ENCODE measurements around the gene AOX1. TPM values are rescaled to one million over a fixed set of nuclear protein-coding genes. Genes with fewer than 3 reads are reported as not detected.
A peak's percentile ranks its signal among the peaks of the same experiment; 100 is the strongest.

The AOX1 gene
- total and polyA plus RNA-seq, 8 donors = 6.4 to 303 (median 10.6) TPM

DNA sequence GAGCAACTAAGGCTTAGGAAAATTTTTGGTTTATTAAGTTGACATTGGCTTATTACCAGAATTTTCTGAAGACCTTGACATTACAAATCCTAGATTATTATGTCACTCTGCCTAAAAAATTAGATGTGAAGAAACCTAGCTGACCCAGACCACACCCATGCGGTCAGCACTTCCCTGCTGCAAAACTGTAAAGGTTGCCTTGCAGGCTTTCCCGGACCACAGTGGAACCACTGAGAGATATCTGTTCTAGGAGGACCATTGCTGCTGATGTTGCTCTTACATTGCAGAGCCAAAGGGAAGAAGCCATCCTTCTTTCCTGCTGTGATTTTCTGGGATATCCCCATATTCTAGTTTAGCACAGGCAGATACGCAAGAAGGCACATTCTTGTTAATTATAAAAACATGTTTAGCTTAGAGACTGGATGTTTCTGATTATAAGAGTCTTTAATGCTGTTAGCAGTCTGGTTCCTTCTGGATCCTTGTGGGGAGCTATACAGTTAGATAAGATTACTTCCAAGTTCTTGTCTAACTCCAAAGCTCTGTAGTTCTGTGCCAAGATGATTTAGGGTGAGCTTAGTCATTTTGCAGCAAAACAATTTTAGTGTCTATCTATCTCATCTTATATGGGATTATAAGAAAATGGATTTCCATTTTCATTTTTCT is 70.2 kb downstream of the AOX1 start:
- peak in 1 of 2 donors; percentile 21 for DNase-seq
- Histone ChIP-seq H3K27ac (no peak overlapping the region), H3K27me3 (peaks cover 0 to 4% (median 0%) of the 10 kb centered on the region in 3 donors), H3K9me3 (no peaks in the 10 kb centered on the region), H3K4me3 (no peak overlapping the region), H3K36me3 (peaks cover 0 to 15% (median under 1%) of the 10 kb centered on the region in 4 donors), H3K4me1 (peaks cover 0 to 3% (median 0%) of the 10 kb centered on the region in 4 donors)
- TF ChIP-seq POLR2A (IDR thresholded peaks at IDR 0.05) (no peak), EP300 (IDR thresholded peaks at IDR 0.05) (no peak), POLR2AphosphoS5 (IDR thresholded peaks at IDR 0.05) (no peak)
- TF ChIP-seq, protein P1, sequence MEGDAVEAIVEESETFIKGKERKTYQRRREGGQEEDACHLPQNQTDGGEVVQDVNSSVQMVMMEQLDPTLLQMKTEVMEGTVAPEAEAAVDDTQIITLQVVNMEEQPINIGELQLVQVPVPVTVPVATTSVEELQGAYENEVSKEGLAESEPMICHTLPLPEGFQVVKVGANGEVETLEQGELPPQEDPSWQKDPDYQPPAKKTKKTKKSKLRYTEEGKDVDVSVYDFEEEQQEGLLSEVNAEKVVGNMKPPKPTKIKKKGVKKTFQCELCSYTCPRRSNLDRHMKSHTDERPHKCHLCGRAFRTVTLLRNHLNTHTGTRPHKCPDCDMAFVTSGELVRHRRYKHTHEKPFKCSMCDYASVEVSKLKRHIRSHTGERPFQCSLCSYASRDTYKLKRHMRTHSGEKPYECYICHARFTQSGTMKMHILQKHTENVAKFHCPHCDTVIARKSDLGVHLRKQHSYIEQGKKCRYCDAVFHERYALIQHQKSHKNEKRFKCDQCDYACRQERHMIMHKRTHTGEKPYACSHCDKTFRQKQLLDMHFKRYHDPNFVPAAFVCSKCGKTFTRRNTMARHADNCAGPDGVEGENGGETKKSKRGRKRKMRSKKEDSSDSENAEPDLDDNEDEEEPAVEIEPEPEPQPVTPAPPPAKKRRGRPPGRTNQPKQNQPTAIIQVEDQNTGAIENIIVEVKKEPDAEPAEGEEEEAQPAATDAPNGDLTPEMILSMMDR (IDR thresholded peaks at IDR 0.05) = no peak
- WGBS, 5 donors = 53 to 65% (median 55%) methylated on average over 3 of the region's 3 CpGs
- intact Hi-C loops (cut with DNase I; ENCODE audit: low total_unique reads) = no loop called here

DNA sequence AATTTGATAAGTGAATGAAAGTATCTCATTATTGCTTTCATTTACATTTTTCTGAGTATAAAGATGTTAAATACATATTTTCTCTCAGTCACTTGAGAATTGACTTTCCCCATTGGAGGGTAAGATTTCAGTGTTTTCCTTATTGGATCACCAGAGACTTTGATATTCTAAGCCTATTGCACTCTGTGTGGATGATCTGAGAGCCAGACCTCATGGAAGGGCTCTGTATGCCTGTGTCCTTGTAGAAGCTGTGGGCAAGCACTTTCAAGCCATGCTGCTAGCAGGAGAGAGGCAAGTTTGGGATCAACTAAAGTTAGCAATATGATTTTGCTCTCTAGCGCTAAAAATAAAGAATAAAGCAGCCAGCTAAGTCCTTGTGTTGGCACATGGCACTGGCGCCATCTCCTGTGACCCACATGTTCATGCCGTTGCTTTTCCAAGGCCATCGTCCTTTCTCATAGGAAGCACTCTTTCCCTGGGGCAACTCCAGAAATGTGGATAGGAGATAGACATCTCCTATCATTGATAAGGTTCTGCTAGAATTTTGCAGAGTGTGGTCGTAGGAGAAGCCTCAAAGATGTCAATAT is 72.6 kb downstream of the AOX1 start:
- WGBS, 5 donors = 53 to 72% (median 67%) methylated on average over 5 of the region's 5 CpGs
- peak in 1 of 2 donors; percentile 47 for DNase-seq

DNA sequence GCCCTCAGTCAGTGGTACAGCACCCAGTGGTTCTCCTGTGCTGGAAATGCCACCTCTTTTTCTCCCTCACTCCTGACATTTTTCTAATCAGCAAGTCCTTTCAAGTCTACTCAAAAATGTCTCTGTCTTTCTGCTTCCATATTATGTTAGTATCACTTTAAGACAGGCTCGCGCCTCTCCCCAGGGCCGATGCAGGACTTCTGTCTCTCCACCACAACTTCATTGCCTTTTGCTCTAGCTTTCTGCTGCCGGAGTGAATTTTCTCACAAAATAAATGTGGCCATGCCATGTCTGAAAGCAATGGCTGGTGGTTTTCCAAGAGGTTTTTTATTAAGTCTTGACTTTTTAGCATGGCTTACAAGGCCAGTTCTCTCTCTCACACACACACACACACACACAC is 73.6 kb downstream of the AOX1 start:
- no peak for TF ChIP-seq POLR2A (IDR thresholded peaks at IDR 0.05)
- TF ChIP-seq POLR2AphosphoS5 (IDR thresholded peaks at IDR 0.05) = no peak
- TF ChIP-seq EP300 (IDR thresholded peaks at IDR 0.05) = no peak
- TF ChIP-seq, protein P1 (IDR thresholded peaks at IDR 0.05) = no peak
- peaks cover 0 to 8% (median 0%) of the 10 kb centered on the region in 4 donors for H3K36me3 ChIP-seq
- 64 to 69% (median 67%) methylated on average over 4 of the region's 4 CpGs for WGBS, 5 donors
- no peaks in the 10 kb centered on the region for H3K9me3 ChIP-seq
- H3K27me3 ChIP-seq = peaks cover 0 to 4% (median 0%) of the 10 kb centered on the region in 3 donors
- H3K4me1 ChIP-seq = peaks cover 0 to 3% (median 0%) of the 10 kb centered on the region in 4 donors
- no peak overlapping the region for H3K27ac ChIP-seq
- DNase-seq = no peak
- intact Hi-C loops (cut with DNase I; ENCODE audit: low total_unique reads) = no loop called here
- no peak overlapping the region for H3K4me3 ChIP-seq

More for the DNA sequence above, 72.6 kb downstream of the AOX1 start:
- intact Hi-C loops (cut with DNase I; ENCODE audit: low total_unique reads) = no loop called here
- no peaks in the 10 kb centered on the region for H3K9me3 ChIP-seq
- TF ChIP-seq, protein P1 (IDR thresholded peaks at IDR 0.05) = no peak
- TF ChIP-seq POLR2A (IDR thresholded peaks at IDR 0.05) = no peak
- TF ChIP-seq EP300 (IDR thresholded peaks at IDR 0.05) = no peak
- no peak for TF ChIP-seq POLR2AphosphoS5 (IDR thresholded peaks at IDR 0.05)
- H3K36me3 ChIP-seq = peaks cover 0 to 8% (median 0%) of the 10 kb centered on the region in 4 donors
- H3K27me3 ChIP-seq = peaks cover 0 to 4% (median 0%) of the 10 kb centered on the region in 3 donors
- no peak overlapping the region for H3K4me3 ChIP-seq
- H3K4me1 ChIP-seq = peaks cover 0 to 3% (median 0%) of the 10 kb centered on the region in 4 donors
- H3K27ac ChIP-seq = no peak overlapping the region

DNA sequence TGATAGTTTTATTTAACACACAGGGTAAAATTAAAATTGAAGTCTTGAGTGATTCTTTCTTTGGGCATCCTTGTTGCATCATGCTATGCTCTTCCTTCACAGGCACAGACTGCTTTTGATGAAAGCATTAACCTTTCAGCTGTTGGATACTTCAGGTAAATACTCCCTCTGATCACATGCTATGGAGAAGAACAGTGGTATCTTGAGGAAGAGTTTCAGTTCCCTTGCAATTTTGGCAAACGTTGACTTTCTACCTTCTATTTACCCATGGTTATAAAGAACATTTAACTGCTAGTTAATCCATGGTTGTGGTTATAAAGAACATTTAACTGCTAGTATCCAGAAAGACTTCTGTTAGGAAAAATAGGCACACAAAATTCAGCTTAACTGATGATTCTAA is 75.7 kb downstream of the AOX1 start:
- 24 to 39% (median 37%) methylated on average over 1 of the region's 1 CpG for WGBS, 5 donors
- DNase-seq = no peak
- intact Hi-C loops (cut with DNase I; ENCODE audit: low total_unique reads) = no loop called here
- no peak overlapping the region for H3K4me3 ChIP-seq
- peaks cover 0 to 8% (median 3%) of the 10 kb centered on the region in 4 donors for H3K36me3 ChIP-seq
- no peak overlapping the region for H3K27ac ChIP-seq
- H3K4me1 ChIP-seq = peaks cover 0 to 3% (median 0%) of the 10 kb centered on the region in 4 donors
- H3K27me3 ChIP-seq = peaks cover 0 to 4% (median 0%) of the 10 kb centered on the region in 3 donors
- no peaks in the 10 kb centered on the region for H3K9me3 ChIP-seq
- TF ChIP-seq POLR2A (IDR thresholded peaks at IDR 0.05) (no peak), EP300 (IDR thresholded peaks at IDR 0.05) (no peak), POLR2AphosphoS5 (IDR thresholded peaks at IDR 0.05) (no peak)
- TF ChIP-seq, protein P1 (IDR thresholded peaks at IDR 0.05) = no peak
